Spleen (tissue), 11 donors: ENCODE measurements around the gene PPP1R12B. TPM values are rescaled to one million over a fixed set of nuclear protein-coding genes. Genes with fewer than 3 reads are reported as not detected.
A peak's percentile ranks its signal among the peaks of the same experiment; 100 is the strongest.

Source experiments
- DNase-seq: peaks from one replicate; pipeline ENCODE4 v3.0.0-alpha.2; 2020
- H3K27ac ChIP-seq, 8 donors: fragments of 200-600 bp; sonication (generic) in 7 of 8; 1 replicate in 4 of 8; 2 replicates in 4 of 8; pipeline versions ENCODE4 v1.5.0 to v1.8.0; 2016 to 2021; ENCODE audit warnings: inconsistent platforms in 4 of 8, mild to moderate bottlenecking in 4 of 8, moderate library complexity in 1 of 8
- H3K27me3 ChIP-seq, 7 donors: fragments of 200-600 bp; sonication (generic) in 6 of 7; replicated peaks in 1 of 7; 1 replicate in 4 of 7; 2 replicates in 3 of 7; pipeline versions ENCODE4 v1.5.0 to v1.8.0; 2016 to 2021; ENCODE audit warnings: inconsistent platforms in 3 of 7, mild to moderate bottlenecking in 1 of 7
- H3K36me3 ChIP-seq, 6 donors: fragments of 200-600 bp; sonication (generic) in 5 of 6; 1 replicate in 4 of 6; 2 replicates in 2 of 6; pipeline versions ENCODE4 v1.5.0 to v1.8.0; 2016 to 2021; ENCODE audit warnings: inconsistent platforms in 2 of 6
- H3K4me1 ChIP-seq, 6 donors: fragments of 200-600 bp; sonication (generic) in 5 of 6; 1 replicate in 3 of 6; 2 replicates in 3 of 6; pipeline versions ENCODE4 v1.5.0 to v1.8.0; 2016 to 2021; ENCODE audit warnings: inconsistent platforms in 3 of 6
- H3K4me3 ChIP-seq, 8 donors: fragments of 200-600 bp; sonication (generic) in 7 of 8; 1 replicate in 4 of 8; 2 replicates in 4 of 8; pipeline versions ENCODE4 v1.5.0 to v1.8.0; 2016 to 2021; ENCODE audit warnings: inconsistent platforms in 4 of 8, mild to moderate bottlenecking in 4 of 8, moderate library complexity in 2 of 8
- H3K9me3 ChIP-seq, 8 donors: fragments of 200-600 bp; sonication (generic) in 7 of 8; 1 replicate in 4 of 8; 2 replicates in 4 of 8; pipeline versions ENCODE4 v1.5.0 to v1.8.0; 2016 to 2021; ENCODE audit warnings: inconsistent platforms in 4 of 8
- POLR2A ChIP-seq, 3 donors: fragments of 450-650 bp; IDR thresholded peaks; one replicate each; pipeline ENCODE4 v1.5.1; 2017; ENCODE audit warnings: antibody characterized with exemption in 3 of 3, mild to moderate bottlenecking in 1 of 3
- POLR2AphosphoS5 ChIP-seq, 3 donors: sonication (generic); formaldehyde crosslinking; IDR thresholded peaks; one replicate each; pipeline ENCODE4 v1.5.1; 2017; ENCODE audit warnings: antibody characterized with exemption in 3 of 3
- WGBS, 5 donors: extraction: QIAGEN DNeasy Blood & Tissue Kit in 3 of 5; methylation state at CpG; one replicate each; pipeline versions ENCODE4 v1.1.5 to v1.1.7; 2013 to 2018; 5-methylcytosine and 5-hydroxymethylcytosine counted together
- intact Hi-C: fragments of 100-400 bp; cut with DNase I; formaldehyde crosslinking; loops from one replicate; pipeline ENCODE4 v1.15.0; 2023; ENCODE audit warnings: low total_unique reads
- polyA plus RNA-seq, 3 donors: library from polyadenylated mRNA; stranded (reverse); fragments of 200-250 nt; gene quantifications; one replicate each; pipeline ENCODE4 v1.2.1, GENCODE V29; 2013
- total RNA-seq, 7 donors: library from RNA; depleted of rRNA in 3 of 7; stranded (reverse); fragments of >200 nt in 3 of 7; fragmentation: NEBNext Ultra II Directional in 4 of 7; extraction: Animal tissue kit (Norgen Biotek cat#: 25700) in 4 of 7; gene quantifications; one replicate each; pipeline versions ENCODE4 v1.1.0 to v1.2.1, GENCODE V29; 2016 to 2021
- TF ChIP-seq, protein P1 (sequence below), 11 experiments: fragments of 200-600 bp in 7 of 11; fragments of 450-650 bp in 4 of 11; sonication (generic) in 4 of 11; IDR thresholded peaks in 8 of 11; conservative IDR thresholded peaks in 3 of 11; 1 replicate in 7 of 11; 2 replicates in 4 of 11; pipeline versions ENCODE4 v1.4.0 to v1.8.0; 2016 to 2021; ENCODE audit warnings: antibody characterized with exemption in 11 of 11, inconsistent platforms in 4 of 11, mild to moderate bottlenecking in 1 of 11
- donor health status: healthy with polysubstance abuse.
- donor health status: DM: no; HTN: no; CAD: no; lungs with moderate emphysema.
- donor health status: DM: no; HTN: no; CAD: no.
- donor health status: Bipolar disorder and iron deficiency.
- donor health status: healthy.
- donor health status: DM: no; HTN: no; CAD: no.
- donor health status: DM: yes; HTN: yes; CAD: no.

PPP1R12B gene
- total and polyA plus RNA-seq, 10 donors = 2.4 to 124 (median 73.7) TPM

DNA sequence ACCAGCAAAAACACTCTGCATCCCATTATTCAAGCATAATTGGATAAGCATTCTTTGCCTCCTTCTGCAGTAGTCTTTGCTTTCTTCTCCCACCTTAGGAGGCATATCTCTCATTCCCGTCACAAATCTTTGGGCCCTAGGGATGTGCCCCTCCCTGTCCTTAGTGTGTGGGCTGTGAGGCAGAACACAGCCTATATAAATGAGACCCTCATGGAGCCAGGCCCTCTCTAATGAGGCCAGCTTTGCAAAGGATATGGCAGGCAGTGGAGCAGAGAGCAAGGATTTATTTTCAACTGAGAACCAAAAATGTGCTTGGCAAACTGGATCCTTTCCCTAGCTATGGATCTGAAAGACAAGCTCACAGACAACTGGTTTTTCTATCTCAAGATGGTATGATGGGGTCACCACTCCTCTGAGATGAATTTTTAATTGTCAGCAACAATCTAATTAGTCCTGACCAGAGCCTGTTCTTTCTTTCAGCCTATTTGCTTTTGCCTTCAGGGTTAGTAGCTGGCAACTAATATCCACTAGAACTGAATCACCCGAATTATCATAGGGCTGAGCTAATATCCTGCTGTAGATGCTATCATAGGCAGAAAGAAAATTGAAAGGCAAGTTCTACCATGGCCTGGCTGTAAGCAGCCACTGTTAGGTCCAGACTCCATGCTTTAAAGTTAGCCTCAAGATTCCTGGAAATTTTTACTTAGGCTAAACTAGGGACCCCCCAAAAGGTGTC lies 227.6 kb downstream of the PPP1R12B start:
- Histone ChIP-seq H3K4me3 (no peak overlapping the region), H3K27ac (peak overlapping the region in 2 of 8 donors; percentile 2 to 5), H3K9me3 (no peaks in the 10 kb centered on the region), H3K27me3 (no peaks in the 10 kb centered on the region), H3K36me3 (peaks cover 0 to 86% (median 19%) of the 10 kb centered on the region in 6 donors), H3K4me1 (peaks cover 0 to 38% (median 0%) of the 10 kb centered on the region in 6 donors)
- no peak for DNase-seq
- WGBS, 5 donors = 77 to 91% (median 85%) methylated on average over 2 of the region's 2 CpGs
- TF ChIP-seq, protein P1, sequence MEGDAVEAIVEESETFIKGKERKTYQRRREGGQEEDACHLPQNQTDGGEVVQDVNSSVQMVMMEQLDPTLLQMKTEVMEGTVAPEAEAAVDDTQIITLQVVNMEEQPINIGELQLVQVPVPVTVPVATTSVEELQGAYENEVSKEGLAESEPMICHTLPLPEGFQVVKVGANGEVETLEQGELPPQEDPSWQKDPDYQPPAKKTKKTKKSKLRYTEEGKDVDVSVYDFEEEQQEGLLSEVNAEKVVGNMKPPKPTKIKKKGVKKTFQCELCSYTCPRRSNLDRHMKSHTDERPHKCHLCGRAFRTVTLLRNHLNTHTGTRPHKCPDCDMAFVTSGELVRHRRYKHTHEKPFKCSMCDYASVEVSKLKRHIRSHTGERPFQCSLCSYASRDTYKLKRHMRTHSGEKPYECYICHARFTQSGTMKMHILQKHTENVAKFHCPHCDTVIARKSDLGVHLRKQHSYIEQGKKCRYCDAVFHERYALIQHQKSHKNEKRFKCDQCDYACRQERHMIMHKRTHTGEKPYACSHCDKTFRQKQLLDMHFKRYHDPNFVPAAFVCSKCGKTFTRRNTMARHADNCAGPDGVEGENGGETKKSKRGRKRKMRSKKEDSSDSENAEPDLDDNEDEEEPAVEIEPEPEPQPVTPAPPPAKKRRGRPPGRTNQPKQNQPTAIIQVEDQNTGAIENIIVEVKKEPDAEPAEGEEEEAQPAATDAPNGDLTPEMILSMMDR (IDR thresholded peaks at IDR 0.05 in 8 of 11, conservative IDR thresholded peaks at IDR 0.05 in 3 of 11) = no peak
- no peak for TF ChIP-seq POLR2AphosphoS5 (IDR thresholded peaks at IDR 0.05)
- intact Hi-C loops = no loop called here

DNA sequence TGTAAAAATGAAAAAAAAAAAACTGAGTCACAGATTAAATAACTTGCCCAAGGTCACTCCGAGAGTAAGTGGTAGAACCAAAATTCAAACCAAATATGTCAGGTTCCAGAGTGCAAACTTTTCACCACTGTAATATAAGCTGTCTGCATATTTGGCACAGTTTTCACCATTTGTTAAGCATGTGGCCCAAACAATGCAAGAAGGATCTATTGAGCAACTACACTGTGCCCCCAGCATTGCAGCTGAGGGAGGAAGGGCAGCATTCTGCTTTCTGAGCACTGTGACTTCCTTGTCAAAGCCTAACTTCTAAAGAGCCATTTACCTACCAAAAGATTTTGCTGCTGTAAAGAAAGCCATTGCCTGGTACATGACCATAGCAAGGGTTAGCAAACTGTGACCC lies 228.3 kb downstream of the PPP1R12B start:
- peak in 1 of 3 donors; percentile 14 for TF ChIP-seq POLR2AphosphoS5 (IDR thresholded peaks at IDR 0.05)
- no peak for TF ChIP-seq POLR2A (IDR thresholded peaks at IDR 0.05)
- no peaks in the 10 kb centered on the region for H3K9me3 ChIP-seq
- H3K4me3 ChIP-seq = no peak overlapping the region
- H3K27me3 ChIP-seq = no peaks in the 10 kb centered on the region
- H3K4me1 ChIP-seq = peaks cover 0 to 38% (median 0%) of the 10 kb centered on the region in 6 donors
- no peak for DNase-seq
- WGBS, 5 donors = 66 to 83% (median 78%) methylated on average over 1 of the region's 1 CpG
- intact Hi-C loops = no loop called here
- peaks cover 0 to 89% (median 25%) of the 10 kb centered on the region in 6 donors for H3K36me3 ChIP-seq
- peak overlapping the region in 1 of 8 donors; percentile 13 for H3K27ac ChIP-seq

DNA sequence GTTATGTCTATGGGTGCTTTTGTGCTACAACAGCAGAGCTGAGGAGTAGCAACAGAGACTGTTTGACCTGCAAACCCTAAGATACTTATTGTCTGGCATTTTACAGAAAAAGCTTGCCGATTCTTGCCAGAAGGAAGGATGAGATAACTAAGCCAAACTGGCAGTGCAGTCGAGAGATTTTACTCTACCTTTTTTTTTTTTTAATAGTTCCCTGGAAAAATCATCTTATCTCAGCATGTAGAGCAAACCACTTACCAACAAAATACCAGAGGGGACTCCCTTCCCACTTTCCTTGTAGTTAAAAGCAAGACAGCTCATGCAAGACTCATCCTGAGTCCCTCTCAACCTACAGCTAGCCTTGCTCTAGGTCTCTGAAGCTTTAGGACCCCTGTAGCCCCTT lies 228.9 kb downstream of the PPP1R12B start:
- H3K4me1 ChIP-seq = peaks cover 0 to 38% (median 0%) of the 10 kb centered on the region in 6 donors
- peaks cover 0 to 89% (median 27%) of the 10 kb centered on the region in 6 donors for H3K36me3 ChIP-seq
- H3K9me3 ChIP-seq = no peaks in the 10 kb centered on the region
- H3K27ac ChIP-seq = peak overlapping the region in 1 of 8 donors; percentile 35
- TF ChIP-seq POLR2A (IDR thresholded peaks at IDR 0.05) (no peak), POLR2AphosphoS5 (IDR thresholded peaks at IDR 0.05) (no peak)
- WGBS, 5 donors = 55 to 76% (median 61%) methylated on average over 2 of the region's 2 CpGs
- no peak overlapping the region for H3K4me3 ChIP-seq
- DNase-seq = no peak
- intact Hi-C loops = no loop called here
- no peaks in the 10 kb centered on the region for H3K27me3 ChIP-seq

DNA sequence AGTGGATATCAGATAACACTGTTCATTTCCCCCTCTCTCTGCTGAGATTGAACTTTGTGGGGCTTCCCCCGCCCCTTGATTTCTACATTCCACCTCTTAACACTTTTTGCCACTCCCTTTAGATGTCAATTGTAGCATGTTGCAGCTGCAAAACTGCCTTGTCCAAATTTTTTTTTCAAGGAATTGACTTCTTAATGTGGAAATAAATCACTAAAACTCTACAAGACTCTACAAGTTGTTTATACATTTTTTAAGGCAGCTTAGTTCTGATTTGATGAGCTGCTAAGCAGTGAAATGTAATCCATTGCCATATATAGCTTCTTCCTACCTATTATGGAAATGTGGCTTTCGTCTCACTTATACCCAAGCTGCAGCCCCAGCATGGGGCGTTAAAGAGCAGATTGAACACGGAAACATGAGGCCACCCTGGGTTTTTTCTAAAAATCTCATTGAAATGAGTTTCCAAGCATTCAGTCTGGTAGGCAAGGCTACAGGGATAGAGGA lies 229.6 kb downstream of the PPP1R12B start:
- Histone ChIP-seq H3K4me3 (no peak overlapping the region), H3K36me3 (peaks cover 0 to 89% (median 25%) of the 10 kb centered on the region in 6 donors), H3K4me1 (peaks cover 0 to 38% (median 0%) of the 10 kb centered on the region in 6 donors), H3K9me3 (no peaks in the 10 kb centered on the region), H3K27ac (peak overlapping the region in 4 of 8 donors; percentile 6 to 39 (median 37)), H3K27me3 (no peaks in the 10 kb centered on the region)
- WGBS, 5 donors = 68 to 81% (median 80%) methylated on average over 4 of the region's 4 CpGs
- intact Hi-C loops = no loop called here
- no peak for DNase-seq
- TF ChIP-seq, protein P1 (IDR thresholded peaks at IDR 0.05 in 8 of 11, conservative IDR thresholded peaks at IDR 0.05 in 3 of 11) = no peak
- TF ChIP-seq POLR2A (IDR thresholded peaks at IDR 0.05) (no peak), POLR2AphosphoS5 (IDR thresholded peaks at IDR 0.05) (no peak)

DNA sequence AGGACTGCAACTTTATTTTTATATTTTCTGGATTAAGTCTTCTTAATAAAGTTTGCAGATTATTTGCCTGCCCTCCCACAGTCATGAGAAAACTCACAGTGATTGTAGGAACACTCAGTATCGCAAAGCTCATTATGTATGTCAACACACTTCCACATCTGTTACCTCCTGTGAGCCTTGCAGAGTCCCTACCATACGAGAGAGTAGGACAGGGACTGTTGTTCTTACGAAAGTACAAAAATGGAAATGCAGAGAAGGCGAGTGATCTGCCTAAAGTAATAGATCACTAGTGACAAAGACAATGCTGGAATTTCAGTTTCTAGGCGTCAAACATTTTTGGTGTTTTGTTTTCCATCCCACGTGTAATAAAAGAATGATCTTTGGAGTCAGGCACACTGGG lies 230.1 kb downstream of the PPP1R12B start:
- intact Hi-C loops = no loop called here
- 72 to 87% (median 82%) methylated on average over 6 of the region's 6 CpGs for WGBS, 5 donors
- Histone ChIP-seq H3K4me3 (no peak overlapping the region), H3K27ac (peak overlapping the region in 4 of 8 donors; percentile 6 to 39 (median 37)), H3K27me3 (no peaks in the 10 kb centered on the region), H3K9me3 (no peaks in the 10 kb centered on the region), H3K4me1 (peaks cover 0 to 38% (median 0%) of the 10 kb centered on the region in 6 donors), H3K36me3 (peaks cover 0 to 89% (median 25%) of the 10 kb centered on the region in 6 donors)
- TF ChIP-seq POLR2AphosphoS5 (IDR thresholded peaks at IDR 0.05) (no peak), POLR2A (IDR thresholded peaks at IDR 0.05) (no peak)
- TF ChIP-seq, protein P1 (IDR thresholded peaks at IDR 0.05 in 8 of 11, conservative IDR thresholded peaks at IDR 0.05 in 3 of 11) = no peak
- DNase-seq = no peak
